Psoas muscle (tissue), 8 donors: ENCODE results near the gene PDE1C. TPM values are rescaled to one million over a fixed set of nuclear protein-coding genes. Genes with fewer than 3 reads are reported as not detected.

Source experiments
- ATAC-seq, 4 donors: fragments of 200-7000 bp; cut with Tn5 transposase; one replicate each; pipeline ENCODE4 v1.9.1; 2020; ENCODE audit warnings: moderate library complexity in 3 of 4, mild to moderate bottlenecking in 2 of 4
- DNase-seq, 2 donors: peaks; one replicate each; pipeline ENCODE4 v3.0.0-alpha.2; 2020
- H3K27ac ChIP-seq: fragments of 200-600 bp; one replicate; pipeline ENCODE4 v1.8.0; 2022
- H3K27me3 ChIP-seq, 3 donors: fragments of 200-600 bp in 1 of 3; one replicate each; pipeline versions ENCODE4 v1.6.1 to v1.8.0; 2013 to 2022; ENCODE audit warnings: low read length in 2 of 3, mild to moderate bottlenecking in 2 of 3, moderate library complexity in 1 of 3; ENCODE audit not compliant: insufficient read depth in 3 of 3
- H3K36me3 ChIP-seq, 2 donors: fragments of 200-600 bp in 1 of 2; one replicate each; pipeline versions ENCODE4 v1.6.1 to v1.8.0; 2013 to 2022; ENCODE audit warnings: low read depth in 1 of 2, mild to moderate bottlenecking in 1 of 2, moderate library complexity in 1 of 2; ENCODE audit not compliant: insufficient read depth in 1 of 2
- H3K4me1 ChIP-seq: fragments of 200-600 bp; one replicate; pipeline ENCODE4 v1.8.0; 2022
- H3K4me3 ChIP-seq: fragments of 200-600 bp; one replicate; pipeline ENCODE4 v1.8.0; 2022; ENCODE audit warnings: mild to moderate bottlenecking
- H3K9me3 ChIP-seq: fragments of 200-600 bp; one replicate; pipeline ENCODE4 v1.8.0; 2022
- CTCF ChIP-seq: fragments of 200-600 bp; IDR thresholded peaks from one replicate; pipeline ENCODE4 v1.8.0; 2022; ENCODE audit warnings: antibody characterized with exemption
- WGBS, 3 donors: extraction: QIAGEN DNeasy Blood & Tissue Kit; methylation state at CpG; one replicate each; pipeline versions ENCODE4 v1.1.6 to v1.1.7; 2013; 5-methylcytosine and 5-hydroxymethylcytosine counted together
- intact Hi-C, 2 donors: fragments of 100-400 bp; cut with DNase I; formaldehyde crosslinking; loops; one replicate each; pipeline versions ENCODE4 v1.11.0 to v1.14.2; 2022
- polyA plus RNA-seq, 3 donors: library from polyadenylated mRNA; stranded (reverse); fragments of 200-250 nt; gene quantifications; one replicate each; pipeline ENCODE4 v1.2.3, GENCODE V29; 2013
- total RNA-seq, 4 donors: library from RNA; stranded (reverse); fragmentation: NEBNext Ultra II Directional in 2 of 4; extraction: Animal tissue kit (Norgen Biotek cat#: 25700) in 2 of 4; gene quantifications; one replicate each; pipeline versions ENCODE4 v1.2.1 to v1.2.4, GENCODE V29; 2021 to 2023
- donor health status: healthy with polysubstance abuse.
- donor health status: DM: no; HTN: no; CAD: no; lungs with moderate emphysema.
- donor health status: Bipolar disorder and iron deficiency.
- donor health status: healthy.
- donor health status: DM: yes; HTN: yes; CAD: no.
- donor health status: DM: no; HTN: no; CAD: no.
- donor health status: DM: no; HTN: no; CAD: no.
- donor health status: DM: yes; HTN: yes; CAD: no.

Gene PDE1C
- total and polyA plus RNA-seq, 7 donors: 0.20 to 1.9 (median 0.64) TPM

GRCh38 chr7:31873816-31874597 is 196.2 kb downstream of the PDE1C start:
- ATAC-seq: no peak
- H3K27ac ChIP-seq: no peak overlapping the region

GRCh38 chr7:31872545-31873370 is 197.4 kb downstream of the PDE1C start:
- no peak for DNase-seq
- no peak for TF ChIP-seq CTCF
- no peak for ATAC-seq
- peaks cover 3% of the 10 kb centered on the region for H3K9me3 ChIP-seq
- H3K27me3 ChIP-seq: no peaks in the 10 kb centered on the region
- H3K4me1 ChIP-seq: no peaks in the 10 kb centered on the region
- intact Hi-C loops: no loop called here
- no peaks in the 10 kb centered on the region for H3K36me3 ChIP-seq
- no peak overlapping the region for H3K4me3 ChIP-seq
- 78 to 81% (median 80%) methylated on average over 10 of the region's 10 CpGs for WGBS, 3 donors
- no peak overlapping the region for H3K27ac ChIP-seq

More at GRCh38 chr7:31873816-31874597, 196.2 kb downstream of the PDE1C start:
- TF ChIP-seq CTCF: no peak
- Histone ChIP-seq H3K4me1 (no peaks in the 10 kb centered on the region), H3K27me3 (no peaks in the 10 kb centered on the region), H3K9me3 (no peaks in the 10 kb centered on the region), H3K4me3 (no peak overlapping the region), H3K36me3 (no peaks in the 10 kb centered on the region)
- no peak for DNase-seq
- WGBS, 3 donors: 44 to 48% (median 47%) methylated on average over 3 of the region's 3 CpGs
- intact Hi-C loops: no loop called here

- Histone ChIP-seq H3K27ac (no peak overlapping the region), H3K36me3 (no peaks in the 10 kb centered on the region), H3K4me3 (no peak overlapping the region), H3K4me1 (no peaks in the 10 kb centered on the region), H3K9me3 (peaks cover 6% of the 10 kb centered on the region), H3K27me3 (no peaks in the 10 kb centered on the region)
- ATAC-seq: no peak
- no peak for DNase-seq
- TF ChIP-seq CTCF: no peak
- intact Hi-C loops: no loop called here
- 83 to 85% (median 84%) methylated on average over 6 of the region's 6 CpGs for WGBS, 3 donors
Observed at GRCh38 chr7:31864646-31865045, 205.6 kb downstream of the PDE1C start.

GRCh38 chr7:31860925-31861324 is 209.3 kb downstream of the PDE1C start:
- WGBS, 3 donors: 95 to 98% (median 97%) methylated on average over 1 of the region's 1 CpG
- DNase-seq: no peak
- ATAC-seq: no peak
- H3K9me3 ChIP-seq: no peaks in the 10 kb centered on the region
- intact Hi-C loops: no loop called here
- H3K4me1 ChIP-seq: no peaks in the 10 kb centered on the region
- no peaks in the 10 kb centered on the region for H3K27me3 ChIP-seq
- no peak overlapping the region for H3K4me3 ChIP-seq
- no peak overlapping the region for H3K27ac ChIP-seq
- TF ChIP-seq CTCF: no peak
- no peaks in the 10 kb centered on the region for H3K36me3 ChIP-seq
